Neural cell (in vitro differentiated cells): ENCODE results near the gene CRYBA4.

Experiments
- CTCF ChIP-seq: fragments of 450-650 bp; IDR thresholded peaks from 2 replicates; pipeline ENCODE4 v1.5.1; 2014; ENCODE audit warnings: antibody characterized with exemption, mild to moderate bottlenecking, moderate library complexity; ENCODE audit not compliant: poor library complexity, severe bottlenecking
- EP300 ChIP-seq: fragments of 450-650 bp; conservative IDR thresholded peaks from 2 replicates; pipeline ENCODE4 v1.6.1; 2014; ENCODE audit warnings: antibody characterized with exemption, mild to moderate bottlenecking, moderate library complexity; ENCODE audit not compliant: poor library complexity, severe bottlenecking
- EZH2 ChIP-seq: fragments of 200-600, 300-800 bp; shearing (Covaris generic), sonication (generic); IDR thresholded peaks from 2 replicates; pipeline ENCODE4 v1.6.1; 2014; ENCODE audit warnings: antibody characterized with exemption, low read length, borderline replicate concordance, mild to moderate bottlenecking; ENCODE audit not compliant: insufficient read depth, poor library complexity, severe bottlenecking
- RAD21 ChIP-seq: fragments of 450-650 bp; conservative IDR thresholded peaks from 2 replicates; pipeline ENCODE4 v1.6.1; 2014; ENCODE audit warnings: antibody characterized with exemption, mild to moderate bottlenecking, moderate library complexity
- REST ChIP-seq: IDR thresholded peaks from 2 replicates; pipeline ENCODE4 v1.6.1; 2012; ENCODE audit warnings: borderline replicate concordance
- SMC3 ChIP-seq: fragments of 450-650 bp; conservative IDR thresholded peaks from 2 replicates; pipeline ENCODE4 v1.6.1; 2014; ENCODE audit warnings: antibody characterized with exemption, mild to moderate bottlenecking, moderate library complexity; ENCODE audit not compliant: poor library complexity

GRCh38 chr22:26609287-26609686, 12.5 kb upstream of the CRYBA4 start:
- TF ChIP-seq REST (no peak), CTCF (no peak), RAD21 (no peak), EP300 (no peak), EZH2 (no peak), SMC3 (no peak)
